Spleen (tissue), 7 donors: ENCODE results near the gene CDKN1A.

ENCODE experiments used
- POLR2A ChIP-seq, 3 donors: fragments of 450-650 bp; IDR thresholded peaks; one replicate each; pipeline ENCODE4 v1.5.1; 2017; ENCODE audit warnings: antibody characterized with exemption in 3 of 3, mild to moderate bottlenecking in 1 of 3
- POLR2AphosphoS5 ChIP-seq, 3 donors: sonication (generic); formaldehyde crosslinking; IDR thresholded peaks; one replicate each; pipeline ENCODE4 v1.5.1; 2017; ENCODE audit warnings: antibody characterized with exemption in 3 of 3
- TF ChIP-seq, protein P1 (sequence below), 11 experiments: fragments of 200-600 bp in 7 of 11; fragments of 450-650 bp in 4 of 11; sonication (generic) in 4 of 11; IDR thresholded peaks in 8 of 11; conservative IDR thresholded peaks in 3 of 11; 1 replicate in 7 of 11; 2 replicates in 4 of 11; pipeline versions ENCODE4 v1.4.0 to v1.8.0; 2016 to 2021; ENCODE audit warnings: antibody characterized with exemption in 11 of 11, inconsistent platforms in 4 of 11, mild to moderate bottlenecking in 1 of 11
- donor health status: DM: no; HTN: no; CAD: no; lungs with moderate emphysema.
- donor health status: DM: no; HTN: no; CAD: no.
- donor health status: DM: no; HTN: no; CAD: no.

DNA sequence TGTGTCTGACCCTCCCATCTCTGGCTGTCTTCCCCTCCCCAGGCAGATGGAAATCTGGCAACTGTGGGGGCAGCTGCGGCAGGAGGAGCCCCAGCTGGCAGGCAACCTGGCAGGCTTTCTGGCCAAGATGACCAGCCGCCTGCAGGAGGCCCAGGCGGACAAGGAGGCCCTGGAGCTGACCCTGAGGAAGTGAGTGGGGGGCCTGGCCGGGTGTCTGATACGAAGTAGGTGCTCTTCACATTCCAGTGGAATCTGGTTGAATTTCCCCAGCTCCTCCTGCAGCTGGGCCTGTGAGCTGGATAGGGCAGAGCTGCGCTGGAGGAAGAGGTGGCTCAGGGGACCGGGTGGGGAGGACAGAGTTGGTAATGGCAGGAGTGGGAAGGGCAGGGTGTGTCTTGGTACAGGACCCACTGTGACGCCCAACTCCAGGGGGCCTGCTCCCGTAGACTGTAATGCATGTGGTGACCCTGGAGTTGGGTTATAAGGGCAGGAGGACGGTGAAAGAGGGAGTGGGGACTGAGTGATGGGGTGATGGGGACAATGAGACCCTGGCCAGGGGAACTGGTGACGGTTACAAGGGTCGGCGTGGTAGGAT lies 38.8 kb downstream of the CDKN1A start:
- TF ChIP-seq, protein P1, sequence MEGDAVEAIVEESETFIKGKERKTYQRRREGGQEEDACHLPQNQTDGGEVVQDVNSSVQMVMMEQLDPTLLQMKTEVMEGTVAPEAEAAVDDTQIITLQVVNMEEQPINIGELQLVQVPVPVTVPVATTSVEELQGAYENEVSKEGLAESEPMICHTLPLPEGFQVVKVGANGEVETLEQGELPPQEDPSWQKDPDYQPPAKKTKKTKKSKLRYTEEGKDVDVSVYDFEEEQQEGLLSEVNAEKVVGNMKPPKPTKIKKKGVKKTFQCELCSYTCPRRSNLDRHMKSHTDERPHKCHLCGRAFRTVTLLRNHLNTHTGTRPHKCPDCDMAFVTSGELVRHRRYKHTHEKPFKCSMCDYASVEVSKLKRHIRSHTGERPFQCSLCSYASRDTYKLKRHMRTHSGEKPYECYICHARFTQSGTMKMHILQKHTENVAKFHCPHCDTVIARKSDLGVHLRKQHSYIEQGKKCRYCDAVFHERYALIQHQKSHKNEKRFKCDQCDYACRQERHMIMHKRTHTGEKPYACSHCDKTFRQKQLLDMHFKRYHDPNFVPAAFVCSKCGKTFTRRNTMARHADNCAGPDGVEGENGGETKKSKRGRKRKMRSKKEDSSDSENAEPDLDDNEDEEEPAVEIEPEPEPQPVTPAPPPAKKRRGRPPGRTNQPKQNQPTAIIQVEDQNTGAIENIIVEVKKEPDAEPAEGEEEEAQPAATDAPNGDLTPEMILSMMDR (IDR thresholded peaks at IDR 0.05 in 8 of 11, conservative IDR thresholded peaks at IDR 0.05 in 3 of 11): no peak
- TF ChIP-seq POLR2A (IDR thresholded peaks at IDR 0.05) (no peak), POLR2AphosphoS5 (IDR thresholded peaks at IDR 0.05) (no peak)
